H9 (cell line): Measurements from ENCODE around the gene TACR1. TPM values are rescaled to one million over a fixed set of nuclear protein-coding genes. Genes with fewer than 3 reads are reported as not detected.

ENCODE experiments used
- DNase-seq: peaks from one replicate; pipeline ENCODE4 v3.0.0-alpha.2; 2017
- H2AFZ ChIP-seq: one replicate; pipeline ENCODE4 v1.6.1; 2013; ENCODE audit warnings: mild to moderate bottlenecking, low read length, control low read depth, moderate library complexity
- H2AK5ac ChIP-seq: 2 replicates; pipeline ENCODE4 v1.6.1; 2013; ENCODE audit warnings: low read length, control low read depth, mixed read lengths; ENCODE audit not compliant: insufficient read length
- H2BK120ac ChIP-seq: one replicate; pipeline ENCODE4 v1.6.1; 2013; ENCODE audit warnings: low read depth, mild to moderate bottlenecking, low read length, control low read depth, inconsistent platforms; ENCODE audit not compliant: poor library complexity, severe bottlenecking
- H2BK12ac ChIP-seq: 2 replicates; pipeline ENCODE4 v1.6.1; 2013; ENCODE audit warnings: low read length, control low read depth, mixed read lengths, low read depth; ENCODE audit not compliant: insufficient read length
- H2BK15ac ChIP-seq: 2 replicates; pipeline ENCODE4 v1.6.1; 2013; ENCODE audit warnings: low read depth, low read length, control low read depth
- H2BK20ac ChIP-seq: one replicate; pipeline ENCODE4 v1.6.1; 2013; ENCODE audit warnings: low read depth, mild to moderate bottlenecking, low read length, control low read depth, inconsistent platforms; ENCODE audit not compliant: poor library complexity, severe bottlenecking
- H2BK5ac ChIP-seq: 2 replicates; pipeline ENCODE4 v1.6.1; 2013; ENCODE audit warnings: low read length, control low read depth, mixed read lengths; ENCODE audit not compliant: insufficient read length
- H3K14ac ChIP-seq: 2 replicates; pipeline ENCODE4 v1.6.1; 2013; ENCODE audit warnings: low read length, control low read depth; ENCODE audit not compliant: insufficient read depth
- H3K18ac ChIP-seq: 2 replicates; pipeline ENCODE4 v1.6.1; 2013; ENCODE audit warnings: low read depth, mild to moderate bottlenecking, mixed read lengths, low read length, control low read depth; ENCODE audit not compliant: insufficient read length
- H3K23ac ChIP-seq: 2 replicates; pipeline ENCODE4 v1.6.1; 2013; ENCODE audit warnings: low read length, control low read depth, mixed read lengths, low read depth; ENCODE audit not compliant: insufficient read length
- H3K23me2 ChIP-seq: 2 replicates; pipeline ENCODE4 v1.6.1; 2013; ENCODE audit warnings: low read depth, mild to moderate bottlenecking, mixed read lengths, low read length, control low read depth; ENCODE audit not compliant: insufficient read length, poor library complexity, severe bottlenecking
- H3K27ac ChIP-seq: 2 replicates; pipeline ENCODE4 v1.5.1; 2013; ENCODE audit warnings: low read length, control low read depth, mixed read lengths, low read depth; ENCODE audit not compliant: insufficient read length
- H3K27me3 ChIP-seq: 2 replicates; pipeline ENCODE4 v1.6.1; 2013; ENCODE audit warnings: low read length, control low read depth, inconsistent platforms; ENCODE audit not compliant: insufficient read depth
- H3K4ac ChIP-seq: 2 replicates; pipeline ENCODE4 v1.6.1; 2013; ENCODE audit warnings: low read depth, mild to moderate bottlenecking, control low read depth, inconsistent platforms, low read length, moderate library complexity
- H3K4me1 ChIP-seq: 2 replicates; pipeline ENCODE4 v1.6.1; 2013; ENCODE audit warnings: low read length, control low read depth, inconsistent platforms; ENCODE audit not compliant: insufficient read depth
- H3K4me2 ChIP-seq: 2 replicates; pipeline ENCODE4 v1.6.1; 2013; ENCODE audit warnings: low read length, control low read depth, mixed read lengths; ENCODE audit not compliant: insufficient read length, insufficient read depth
- H3K56ac ChIP-seq: 2 replicates; pipeline ENCODE4 v1.6.1; 2013; ENCODE audit warnings: low read depth, mild to moderate bottlenecking, mixed read lengths, low read length, control low read depth; ENCODE audit not compliant: insufficient read length
- H3K79me1 ChIP-seq: 2 replicates; pipeline ENCODE4 v1.6.1; 2013; ENCODE audit warnings: low read depth, mild to moderate bottlenecking, moderate library complexity, low read length, control low read depth, inconsistent platforms; ENCODE audit not compliant: insufficient read depth, poor library complexity, severe bottlenecking
- H3K79me2 ChIP-seq: 2 replicates; pipeline ENCODE4 v1.6.1; 2013; ENCODE audit warnings: low read length, control low read depth, inconsistent platforms; ENCODE audit not compliant: insufficient read depth
- H3K9ac ChIP-seq: 2 replicates; pipeline ENCODE4 v1.6.1; 2013; ENCODE audit warnings: low read length, control low read depth, mixed read lengths; ENCODE audit not compliant: insufficient read length; ENCODE audit errors: extremely low read depth
- H3K9me3 ChIP-seq: one replicate; pipeline ENCODE4 v1.6.1; 2013; ENCODE audit warnings: low read depth, low read length, inconsistent platforms; ENCODE audit not compliant: control insufficient read depth
- H3T11ph ChIP-seq: one replicate; pipeline ENCODE4 v1.6.1; 2013; ENCODE audit warnings: mild to moderate bottlenecking, low read length, control low read depth, inconsistent platforms
- H4K20me1 ChIP-seq: one replicate; pipeline ENCODE4 v1.6.1; 2013; ENCODE audit not compliant: control insufficient read depth, insufficient read length, insufficient read depth
- H4K5ac ChIP-seq: 2 replicates; pipeline ENCODE4 v1.6.1; 2013; ENCODE audit warnings: low read depth, mild to moderate bottlenecking, mixed read lengths, low read length, control low read depth; ENCODE audit not compliant: insufficient read length
- H4K8ac ChIP-seq: replicated peaks from 2 replicates; pipeline ENCODE4 v1.6.1; 2013; ENCODE audit warnings: low read length, control low read depth, mixed read lengths, low read depth; ENCODE audit not compliant: insufficient read length
- H4K91ac ChIP-seq: 2 replicates; pipeline ENCODE4 v1.6.1; 2013; ENCODE audit warnings: low read depth, mild to moderate bottlenecking, moderate library complexity, mixed read lengths, low read length, control low read depth; ENCODE audit not compliant: insufficient read length
- H3K27ac Mint-ChIP-seq, 3 experiments: 2 replicates in 2 of 3; 3 replicates in 1 of 3; pipeline ENCODE4 v1.8.0; 2020 to 2021; ENCODE audit warnings: mixed read lengths in 3 of 3, mild to moderate bottlenecking in 1 of 3, moderate library complexity in 1 of 3
- H3K27me3 Mint-ChIP-seq: 2 replicates; pipeline ENCODE4 v1.8.0; 2021; ENCODE audit warnings: low read depth, mild to moderate bottlenecking, moderate library complexity, mixed read lengths
- H3K36me3 Mint-ChIP-seq, 3 experiments: 2 replicates in 2 of 3; 3 replicates in 1 of 3; pipeline ENCODE4 v1.8.0; 2020 to 2021; ENCODE audit warnings: low read depth in 3 of 3, mixed read lengths in 3 of 3; ENCODE audit not compliant: insufficient read depth in 1 of 3
- H3K4me1 Mint-ChIP-seq, 2 experiments: 2 replicates each; pipeline ENCODE4 v1.8.0; 2020; ENCODE audit warnings: mixed read lengths in 2 of 2
- H3K4me3 Mint-ChIP-seq, 2 experiments: 2 replicates in 1 of 2; 3 replicates in 1 of 2; pipeline ENCODE4 v1.8.0; 2020 to 2021; ENCODE audit warnings: mild to moderate bottlenecking in 2 of 2, mixed read lengths in 2 of 2, moderate library complexity in 1 of 2
- H3K9me3 Mint-ChIP-seq, 2 experiments: 2 replicates in 1 of 2; 3 replicates in 1 of 2; pipeline ENCODE4 v1.8.0; 2020; ENCODE audit warnings: mild to moderate bottlenecking in 2 of 2, mixed read lengths in 2 of 2, moderate library complexity in 1 of 2
- CTCF ChIP-seq: fragments of 200-600 bp; sonication (generic); conservative IDR thresholded peaks from 3 replicates; pipeline ENCODE4 v1.8.0; 2021; ENCODE audit warnings: antibody characterized with exemption, mild to moderate bottlenecking
- total RNA-seq: library from RNA; stranded (reverse); gene quantifications from 2 replicates; pipeline ENCODE4 v1.2.1, GENCODE V29; 2021

Gene TACR1
- total RNA-seq, 1 experiment from 2014 or later, result 1.4 TPM

GRCh38 chr2:75157435-75157834 lies 41.9 kb downstream of the TACR1 start:
- no peaks in the 10 kb centered on the region for H3K9me3 Mint-ChIP-seq
- H3K4me1 Mint-ChIP-seq, result peaks cover 12 to 15% of the 10 kb centered on the region in 2 experiments
- Histone ChIP-seq H3K27ac (no peak overlapping the region), H3K23ac (no peak overlapping the region), H3K18ac (no peak overlapping the region), H2AK5ac (no peak overlapping the region), H3K56ac (no peak overlapping the region), H3K9me3 (no peaks in the 10 kb centered on the region), H4K91ac (no peak overlapping the region), H3K79me2 (no peaks in the 10 kb centered on the region), H3K9ac (no peak overlapping the region), H4K20me1 (no peaks in the 10 kb centered on the region), H4K5ac (no peak overlapping the region), H3K4me2 (no peak overlapping the region), H2BK20ac (no peak overlapping the region), H3T11ph (no peak overlapping the region), H2BK15ac (no peak overlapping the region), H3K4me1 (peaks cover 2% of the 10 kb centered on the region), H3K27me3 (no peaks in the 10 kb centered on the region), H2BK12ac (no peak overlapping the region), H3K14ac (no peak overlapping the region), H2BK120ac (no peak overlapping the region), H3K23me2 (no peaks in the 10 kb centered on the region), H2BK5ac (no peak overlapping the region), H3K79me1 (no peaks in the 10 kb centered on the region), H4K8ac (no peak overlapping the region), H3K4ac (no peak overlapping the region), H2AFZ (no peak overlapping the region)
- H3K27ac Mint-ChIP-seq, result no peak overlapping the region
- H3K36me3 Mint-ChIP-seq, result no peaks in the 10 kb centered on the region; a peak in 1 of 7 replicates
- TF ChIP-seq CTCF, result peak; percentile 64
- H3K27me3 Mint-ChIP-seq, result no peaks in the 10 kb centered on the region
- no peak for DNase-seq
- no peak overlapping the region for H3K4me3 Mint-ChIP-seq
